Endothelial cell of umbilical vein (primary cell): ENCODE measurements around the gene PDX1.

ENCODE experiments used
- CTCF ChIP-seq, 2 donors: IDR thresholded peaks; 1 replicate in 1 of 2; 2 replicates in 1 of 2; pipeline ENCODE4 v1.5.1; 2011; ENCODE audit warnings: low read length in 2 of 2, mild to moderate bottlenecking in 2 of 2, moderate library complexity in 2 of 2, control low read depth in 1 of 2, inconsistent platforms in 1 of 2, low read depth in 1 of 2; ENCODE audit not compliant: insufficient read depth in 1 of 2; ENCODE audit errors: extremely low read depth in 1 of 2
- MYC ChIP-seq: IDR thresholded peaks from one replicate; pipeline ENCODE4 v1.6.1; 2011; ENCODE audit warnings: mild to moderate bottlenecking, low read depth, low read length
- POLR2A ChIP-seq: IDR thresholded peaks from 2 replicates; pipeline ENCODE4 v1.6.1; 2012; ENCODE audit warnings: low read depth, mild to moderate bottlenecking, control low read depth, low read length
- POLR2AphosphoS5 ChIP-seq: IDR thresholded peaks from 2 replicates; pipeline ENCODE4 v1.6.1; 2012; ENCODE audit warnings: low read depth, mild to moderate bottlenecking, control low read depth, low read length, moderate library complexity; ENCODE audit not compliant: insufficient read depth

- TF ChIP-seq POLR2A: no peak
- no peak for TF ChIP-seq POLR2AphosphoS5
- TF ChIP-seq CTCF (IDR thresholded peaks at IDR 0.05; ENCODE audit: extremely low read depth in 1 of 2, insufficient read depth in 1 of 2, low read depth in 1 of 2, low read length in 2 of 2): no peak
- TF ChIP-seq MYC: no peak
Measured at GRCh38 chr13:27911521-27911920, 8.3 kb upstream of the PDX1 start.
